GM21717 (cell line): ENCODE results near the gene SUPT4H1.
"Not testable (repeated sequence)": the region's sequence is repeated elsewhere in the genome, so short reads cannot be mapped to it uniquely, and the experiment has no call there.

ENCODE experiments used
- ATAC-seq: cut with Tn5 transposase; IDR thresholded peaks from one replicate; pipeline ENCODE4 v1.9.1; 2021; ENCODE audit warnings: mild to moderate bottlenecking, moderate library complexity; ENCODE audit not compliant: unreplicated experiment

SUPT4H1 gene

GRCh38 chr17:58351831-58352595, at the start of gene SUPT4H1:
TSS of gene SUPT4H1 (minus strand) at chr17:58352201. CDS start at chr17:58352135, 66 bp downstream.
- peak; percentile 71 for ATAC-seq

- no peak for ATAC-seq
Observed at GRCh38 chr17:58401287-58401686, 49.3 kb upstream of the SUPT4H1 start.

GRCh38 chr17:58400826-58401225, 48.8 kb upstream of the SUPT4H1 start:
- ATAC-seq, result no peak

GRCh38 chr17:58399974-58400373, 48.0 kb upstream of the SUPT4H1 start:
- no peak for ATAC-seq

- ATAC-seq, result no peak
Observed at GRCh38 chr17:58398574-58399266, 46.7 kb upstream of the SUPT4H1 start.

- not testable (repeated sequence) for ATAC-seq
Observed at GRCh38 chr17:58397421-58397820, 45.4 kb upstream of the SUPT4H1 start.

- no peak for ATAC-seq
Observed at GRCh38 chr17:58396173-58396572, 44.2 kb upstream of the SUPT4H1 start.

- ATAC-seq, result no peak
Observed at GRCh38 chr17:58394534-58395223, 42.7 kb upstream of the SUPT4H1 start.

- no peak for ATAC-seq
Observed at GRCh38 chr17:58391302-58391984, 39.4 kb upstream of the SUPT4H1 start.

GRCh38 chr17:58390884-58391283, 38.9 kb upstream of the SUPT4H1 start:
- ATAC-seq, result no peak

- ATAC-seq, result no peak
Observed at GRCh38 chr17:58388302-58389190, 36.5 kb upstream of the SUPT4H1 start.

GRCh38 chr17:58387834-58388233, 35.8 kb upstream of the SUPT4H1 start:
- no peak for ATAC-seq

GRCh38 chr17:58386708-58387107, 34.7 kb upstream of the SUPT4H1 start:
- no peak for ATAC-seq

- no peak for ATAC-seq
Observed at GRCh38 chr17:58385359-58385899, 33.4 kb upstream of the SUPT4H1 start.

GRCh38 chr17:58384897-58385296, 32.9 kb upstream of the SUPT4H1 start:
- ATAC-seq, result no peak

- ATAC-seq, result no peak
Observed at GRCh38 chr17:58383892-58384462, 32.0 kb upstream of the SUPT4H1 start.

GRCh38 chr17:58382872-58383242, 30.9 kb upstream of the SUPT4H1 start:
- no peak for ATAC-seq

GRCh38 chr17:58382108-58382871, 30.3 kb upstream of the SUPT4H1 start:
- ATAC-seq, result peak; percentile 73
